Hepatocyte (in vitro differentiated cells): ENCODE results near the gene DCDC2. TPM values are rescaled to one million over a fixed set of nuclear protein-coding genes. Genes with fewer than 3 reads are reported as not detected.
"Not testable (repeated sequence)": the region's sequence is repeated elsewhere in the genome, so short reads cannot be mapped to it uniquely, and the experiment has no call there.

Experiments
- DNase-seq: peaks from one replicate; pipeline ENCODE4 v3.0.0-alpha.2; 2016; ENCODE audit warnings: low spot score
- H2AFZ ChIP-seq: fragments of 200-600 bp; sonication (generic); 2 replicates; pipeline ENCODE4 v1.6.0; 2016; ENCODE audit warnings: antibody characterized with exemption, mild to moderate bottlenecking
- H3K27ac ChIP-seq: fragments of 200-600 bp; sonication (generic); 2 replicates; pipeline ENCODE4 v1.5.1; 2016; ENCODE audit warnings: mild to moderate bottlenecking
- H3K27me3 ChIP-seq: fragments of 200-600 bp; sonication (generic); 2 replicates; pipeline ENCODE4 v1.6.1; 2016
- H3K36me3 ChIP-seq: fragments of 200-600 bp; sonication (generic); replicated peaks from 2 replicates; pipeline ENCODE4 v1.5.1; 2016; ENCODE audit warnings: low read depth; ENCODE audit not compliant: insufficient read depth
- H3K4me1 ChIP-seq: fragments of 200-600 bp; sonication (generic); 2 replicates; pipeline ENCODE4 v1.5.1; 2016; ENCODE audit warnings: mild to moderate bottlenecking, moderate library complexity; ENCODE audit not compliant: insufficient read depth
- H3K4me2 ChIP-seq: fragments of 200-600 bp; sonication (generic); 2 replicates; pipeline ENCODE4 v1.6.0; 2016
- H3K4me3 ChIP-seq: fragments of 200-600 bp; sonication (generic); 2 replicates; pipeline ENCODE4 v1.5.1; 2016; ENCODE audit warnings: mild to moderate bottlenecking
- H3K79me2 ChIP-seq: fragments of 200-600 bp; sonication (generic); 2 replicates; pipeline ENCODE4 v1.6.0; 2017; ENCODE audit warnings: mild to moderate bottlenecking
- H3K9me2 ChIP-seq: fragments of 200-600 bp; sonication (generic); replicated peaks from 2 replicates; pipeline ENCODE4 v1.6.0; 2017; ENCODE audit warnings: mild to moderate bottlenecking; ENCODE audit not compliant: insufficient read depth
- H3K9me3 ChIP-seq: fragments of 200-600 bp; sonication (generic); 2 replicates; pipeline ENCODE4 v1.5.1; 2016; ENCODE audit warnings: low read depth, mild to moderate bottlenecking
- H4K20me1 ChIP-seq: fragments of 200-600 bp; sonication (generic); 2 replicates; pipeline ENCODE4 v1.6.0; 2016; ENCODE audit warnings: mild to moderate bottlenecking; ENCODE audit not compliant: insufficient read depth, poor library complexity, severe bottlenecking
- CTCF ChIP-seq: fragments of 200-600 bp; sonication (generic); IDR thresholded peaks from 2 replicates; pipeline ENCODE4 v1.5.1; 2016; ENCODE audit warnings: antibody characterized with exemption, mild to moderate bottlenecking; ENCODE audit not compliant: poor library complexity
- EZH2 ChIP-seq: fragments of 200-600 bp; sonication (generic); IDR thresholded peaks from 2 replicates; pipeline ENCODE4 v1.6.1; 2016; ENCODE audit warnings: antibody characterized with exemption, mild to moderate bottlenecking, borderline replicate concordance
- EZH2phosphoT487 ChIP-seq: fragments of 200-600 bp; sonication (generic); IDR thresholded peaks from one replicate; pipeline ENCODE4 v1.6.1; 2018; ENCODE audit warnings: antibody characterized with exemption, mild to moderate bottlenecking, low read depth, moderate library complexity; ENCODE audit not compliant: unreplicated experiment, severe bottlenecking
- WGBS: methylation state at CpG from one replicate; pipeline ENCODE4 v1.1.6; 2016; ENCODE audit warnings: low lambda C conversion rate; ENCODE audit errors: missing lambda C conversion rate; 5-methylcytosine and 5-hydroxymethylcytosine counted together
- polyA plus RNA-seq: library from polyadenylated mRNA; unstranded; fragments of >200 nt; fragmentation: Nextera tagmentation; extraction: Ambion mirVana; gene quantifications from 2 replicates; pipeline ENCODE4 v1.2.1, GENCODE V29; 2016
- total RNA-seq: library from RNA; depleted of rRNA; stranded (reverse); fragments of >200 nt; gene quantifications from 2 replicates; pipeline ENCODE4 v1.2.3, GENCODE V29; 2014

DCDC2 gene
- total and polyA plus RNA-seq, 2 experiments from 2014 or later: 2.7 to 4.7 TPM

GRCh38 chr6:24251339-24251738 is 106.5 kb downstream of the DCDC2 start:
- no peak overlapping the region for H3K4me2 ChIP-seq
- no peaks in the 10 kb centered on the region for H4K20me1 ChIP-seq
- no peaks in the 10 kb centered on the region for H3K4me1 ChIP-seq
- peaks cover 5% of the 10 kb centered on the region for H3K9me3 ChIP-seq
- TF ChIP-seq CTCF (no peak), EZH2 (no peak), EZH2phosphoT487 (no peak)
- H3K27ac ChIP-seq: no peak overlapping the region
- no peaks in the 10 kb centered on the region for H3K36me3 ChIP-seq
- no peak overlapping the region for H2AFZ ChIP-seq
- no peaks in the 10 kb centered on the region for H3K9me2 ChIP-seq
- 62% methylated on average over 2 of the region's 2 CpGs for WGBS
- no peaks in the 10 kb centered on the region for H3K79me2 ChIP-seq
- no peak overlapping the region for H3K4me3 ChIP-seq
- DNase-seq: no peak
- no peaks in the 10 kb centered on the region for H3K27me3 ChIP-seq

- H3K9me3 ChIP-seq: no peaks in the 10 kb centered on the region
- no peaks in the 10 kb centered on the region for H4K20me1 ChIP-seq
- no peaks in the 10 kb centered on the region for H3K36me3 ChIP-seq
- H3K27me3 ChIP-seq: no peaks in the 10 kb centered on the region
- no peaks in the 10 kb centered on the region for H3K9me2 ChIP-seq
- no peak overlapping the region for H2AFZ ChIP-seq
- H3K79me2 ChIP-seq: no peaks in the 10 kb centered on the region
- no peak overlapping the region for H3K27ac ChIP-seq
- no peaks in the 10 kb centered on the region for H3K4me1 ChIP-seq
- no peak for DNase-seq
- no peak overlapping the region for H3K4me3 ChIP-seq
- no peak for TF ChIP-seq CTCF
- TF ChIP-seq EZH2: no peak
- no peak for TF ChIP-seq EZH2phosphoT487
- H3K4me2 ChIP-seq: no peak overlapping the region
- WGBS: 60% methylated on average over 4 of the region's 4 CpGs
These were observed 107.9 kb downstream of the DCDC2 start for GRCh38 chr6:24249926-24250325.

- H4K20me1 ChIP-seq: no peaks in the 10 kb centered on the region
- no peak overlapping the region for H2AFZ ChIP-seq
- 97% methylated on average over 2 of the region's 2 CpGs for WGBS
- DNase-seq: no peak
- no peak overlapping the region for H3K27ac ChIP-seq
- TF ChIP-seq EZH2 (no peak), CTCF (no peak), EZH2phosphoT487 (no peak)
- no peaks in the 10 kb centered on the region for H3K4me1 ChIP-seq
- no peaks in the 10 kb centered on the region for H3K36me3 ChIP-seq
- H3K27me3 ChIP-seq: no peaks in the 10 kb centered on the region
- no peaks in the 10 kb centered on the region for H3K9me3 ChIP-seq
- no peaks in the 10 kb centered on the region for H3K79me2 ChIP-seq
- H3K4me3 ChIP-seq: no peak overlapping the region
- no peaks in the 10 kb centered on the region for H3K9me2 ChIP-seq
- no peak overlapping the region for H3K4me2 ChIP-seq
These were observed 112.6 kb downstream of the DCDC2 start for GRCh38 chr6:24245275-24245674.

GRCh38 chr6:24242924-24243323 is 114.9 kb downstream of the DCDC2 start:
- H3K27ac ChIP-seq: no peak overlapping the region
- no peak overlapping the region for H3K4me2 ChIP-seq
- no peak overlapping the region for H2AFZ ChIP-seq
- no peaks in the 10 kb centered on the region for H4K20me1 ChIP-seq
- no peak for DNase-seq
- no peaks in the 10 kb centered on the region for H3K79me2 ChIP-seq
- H3K4me3 ChIP-seq: no peak overlapping the region
- H3K27me3 ChIP-seq: no peaks in the 10 kb centered on the region
- no peaks in the 10 kb centered on the region for H3K4me1 ChIP-seq
- no peaks in the 10 kb centered on the region for H3K9me3 ChIP-seq
- no peaks in the 10 kb centered on the region for H3K36me3 ChIP-seq
- 60% methylated on average over 1 of the region's 1 CpG for WGBS
- H3K9me2 ChIP-seq: no peaks in the 10 kb centered on the region
- TF ChIP-seq CTCF (no peak), EZH2 (no peak), EZH2phosphoT487 (no peak)

GRCh38 chr6:24241779-24242178 is 116.1 kb downstream of the DCDC2 start:
- not testable (repeated sequence) for H3K36me3 ChIP-seq, H3K79me2 ChIP-seq, H3K27me3 ChIP-seq, H3K9me2 ChIP-seq, H3K27ac ChIP-seq, H3K4me1 ChIP-seq, H2AFZ ChIP-seq, H3K4me2 ChIP-seq, H3K9me3 ChIP-seq, H3K4me3 ChIP-seq, H4K20me1 ChIP-seq, DNase-seq
- 96% methylated on average over 1 of the region's 1 CpG for WGBS
